ENCODE measurements around the gene GDPD4.

The GDPD4 gene

DNA sequence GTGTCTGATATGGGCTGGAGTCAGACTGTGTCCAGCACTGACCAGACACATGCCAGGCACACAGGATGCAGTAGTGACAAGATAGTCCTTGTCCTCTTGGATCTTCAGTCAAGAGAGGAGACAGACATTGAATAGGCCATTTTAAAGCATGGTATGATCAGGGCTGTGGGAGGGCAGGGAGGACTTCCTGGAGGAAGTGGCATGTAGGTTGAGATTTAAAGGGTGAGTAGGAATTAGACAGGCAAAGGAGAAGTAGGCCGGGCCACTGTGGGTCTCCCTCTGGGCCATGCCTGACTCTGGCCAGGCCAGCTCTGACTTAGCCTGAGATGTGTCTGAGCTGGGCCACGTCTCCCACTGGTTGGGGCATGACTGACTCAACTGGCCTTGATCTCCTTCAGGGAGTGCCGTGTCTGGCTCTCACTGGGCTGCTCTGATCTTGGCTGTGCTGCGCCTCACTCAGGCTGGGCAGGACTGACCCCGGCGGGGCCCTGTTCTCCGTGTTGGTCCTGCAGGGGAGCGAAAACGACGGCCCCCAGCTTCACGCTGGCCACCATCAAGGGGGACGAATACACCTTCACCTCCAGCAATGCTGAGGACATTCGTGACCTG is 102.2 kb downstream of the GDPD4 start:
- Histone ChIP-seq H3K27me3 (ENCODE audit: control insufficient read depth, insufficient read depth, low read length) (no peaks in the 10 kb centered on the region), H3K4me3 (ENCODE audit: low read length) (no peak overlapping the region), H3K27ac (ENCODE audit: low read length) (no peak overlapping the region), H3K9me3 (ENCODE audit: control insufficient read depth, insufficient read depth, low read length) (no peaks in the 10 kb centered on the region), H3K36me3 (ENCODE audit: control insufficient read depth, insufficient read depth, low read length) (no peaks in the 10 kb centered on the region), H3K4me1 (ENCODE audit: control insufficient read depth, insufficient read depth, low read length) (peaks cover 2% of the 10 kb centered on the region; the same call in 1 of the 2 replicates)
- no peak for DNase-seq (ENCODE audit: low read depth, low spot score)
- no CpG with 5 or more reads among the region's 13 CpGs for WGBS (ENCODE audit: insufficient coverage, insufficient read length)

DNA sequence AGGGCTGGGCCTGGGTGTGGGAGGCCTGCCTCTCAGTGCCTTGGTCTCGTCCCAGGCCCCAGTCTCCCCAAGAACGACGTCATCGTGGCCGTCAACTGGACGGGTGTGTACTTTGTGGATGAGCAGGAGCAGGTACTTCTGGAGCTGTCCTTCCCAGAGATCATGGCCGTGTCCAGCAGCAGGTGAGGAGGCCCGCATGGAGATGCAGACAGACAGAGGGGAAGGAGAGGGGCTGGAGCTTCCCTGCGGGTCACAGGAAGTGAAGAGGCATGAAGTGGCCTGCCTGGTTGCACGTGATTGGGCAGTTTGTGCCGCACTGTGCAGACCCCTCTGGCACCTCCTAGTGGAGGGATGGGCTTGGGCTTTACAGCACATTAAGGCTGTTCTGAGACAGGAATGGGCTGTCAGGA is 103.0 kb downstream of the GDPD4 start:
- Histone ChIP-seq H3K27ac (ENCODE audit: low read length) (no peak overlapping the region), H3K9me3 (ENCODE audit: control insufficient read depth, insufficient read depth, low read length) (no peaks in the 10 kb centered on the region), H3K27me3 (ENCODE audit: control insufficient read depth, insufficient read depth, low read length) (no peaks in the 10 kb centered on the region), H3K4me1 (ENCODE audit: control insufficient read depth, insufficient read depth, low read length) (peaks cover 2% of the 10 kb centered on the region; the same call in 1 of the 2 replicates), H3K4me3 (ENCODE audit: low read length) (no peak overlapping the region), H3K36me3 (ENCODE audit: control insufficient read depth, insufficient read depth, low read length) (no peaks in the 10 kb centered on the region)
- WGBS (ENCODE audit: insufficient coverage, insufficient read length) = no CpG with 5 or more reads among the region's 11 CpGs
- DNase-seq (ENCODE audit: low read depth, low spot score) = peak; percentile 48

DNA sequence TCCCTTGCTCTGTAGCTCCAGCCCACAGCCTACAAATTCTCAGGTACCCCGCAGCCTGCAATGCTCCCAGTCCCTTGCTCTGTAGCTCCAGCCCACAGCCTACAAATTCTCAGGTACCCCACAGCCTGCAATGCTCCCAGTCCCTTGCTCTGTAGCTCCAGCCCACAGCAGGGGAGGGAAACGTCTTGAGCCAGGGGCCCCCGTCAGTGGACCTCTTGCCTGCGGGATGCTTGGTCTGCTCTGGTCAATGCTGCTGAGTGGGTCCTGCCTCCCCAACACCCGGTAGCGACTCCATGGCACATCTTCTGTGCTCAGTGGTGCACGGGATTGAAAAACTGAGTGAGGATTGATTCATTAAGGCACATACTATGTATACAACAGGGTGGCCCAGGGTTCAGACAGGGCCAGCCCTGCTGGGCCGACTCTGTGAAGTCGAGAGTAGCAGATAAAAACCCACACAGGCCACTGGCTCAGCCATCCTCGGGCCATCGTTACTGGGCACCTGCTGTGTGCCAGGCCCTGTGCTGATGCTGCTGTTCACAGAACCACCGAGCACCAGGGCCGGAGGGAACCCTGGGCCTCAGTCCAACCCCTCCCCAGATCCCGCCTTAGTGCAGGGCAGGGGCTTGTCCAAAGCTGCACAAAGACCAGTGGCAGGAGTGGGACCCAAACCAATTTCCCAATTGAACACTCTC is 103.7 kb downstream of the GDPD4 start:
- H3K4me3 ChIP-seq (ENCODE audit: low read length) = no peak overlapping the region
- H3K36me3 ChIP-seq (ENCODE audit: control insufficient read depth, insufficient read depth, low read length) = no peaks in the 10 kb centered on the region
- H3K27ac ChIP-seq (ENCODE audit: low read length) = no peak overlapping the region
- whole genome bisulfite sequencing (ENCODE audit: insufficient coverage, insufficient read length) = no CpG with 5 or more reads among the region's 14 CpGs
- H3K9me3 ChIP-seq (ENCODE audit: control insufficient read depth, insufficient read depth, low read length) = no peaks in the 10 kb centered on the region
- peaks cover 2% of the 10 kb centered on the region; the same call in 1 of the 2 replicates for H3K4me1 ChIP-seq (ENCODE audit: control insufficient read depth, insufficient read depth, low read length)
- H3K27me3 ChIP-seq (ENCODE audit: control insufficient read depth, insufficient read depth, low read length) = no peaks in the 10 kb centered on the region
- DNase-seq (ENCODE audit: low read depth, low spot score) = no peak

DNA sequence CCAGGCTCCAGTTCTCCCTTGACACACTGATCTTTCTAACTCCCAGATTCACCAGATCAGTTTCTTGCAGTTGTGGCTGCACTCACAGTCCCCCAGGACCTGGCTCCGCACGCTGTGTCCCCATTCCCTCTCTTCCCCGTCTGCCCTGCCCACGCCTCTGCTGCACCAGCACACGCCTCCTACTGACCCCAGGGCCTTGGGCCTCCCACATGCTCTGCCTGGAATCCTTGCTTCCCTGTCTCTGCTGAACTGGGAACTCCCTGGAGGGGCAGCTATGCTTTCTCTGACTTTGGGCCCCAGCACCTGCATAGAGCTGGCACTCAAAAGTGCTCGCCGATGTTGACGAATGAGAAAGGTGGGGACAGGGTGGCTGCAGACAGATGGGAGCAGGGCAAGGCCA is 104.5 kb downstream of the GDPD4 start:
- no peak for DNase-seq (ENCODE audit: low read depth, low spot score)
- H3K4me3 ChIP-seq (ENCODE audit: low read length) = no peak overlapping the region
- no peaks in the 10 kb centered on the region for H3K27me3 ChIP-seq (ENCODE audit: control insufficient read depth, insufficient read depth, low read length)
- no peaks in the 10 kb centered on the region for H3K9me3 ChIP-seq (ENCODE audit: control insufficient read depth, insufficient read depth, low read length)
- no CpG with 5 or more reads among the region's 8 CpGs for WGBS (ENCODE audit: insufficient coverage, insufficient read length)
- H3K27ac ChIP-seq (ENCODE audit: low read length) = no peak overlapping the region
- H3K36me3 ChIP-seq (ENCODE audit: control insufficient read depth, insufficient read depth, low read length) = no peaks in the 10 kb centered on the region
- peaks cover 4% of the 10 kb centered on the region; the same call in 1 of the 2 replicates for H3K4me1 ChIP-seq (ENCODE audit: control insufficient read depth, insufficient read depth, low read length)

DNA sequence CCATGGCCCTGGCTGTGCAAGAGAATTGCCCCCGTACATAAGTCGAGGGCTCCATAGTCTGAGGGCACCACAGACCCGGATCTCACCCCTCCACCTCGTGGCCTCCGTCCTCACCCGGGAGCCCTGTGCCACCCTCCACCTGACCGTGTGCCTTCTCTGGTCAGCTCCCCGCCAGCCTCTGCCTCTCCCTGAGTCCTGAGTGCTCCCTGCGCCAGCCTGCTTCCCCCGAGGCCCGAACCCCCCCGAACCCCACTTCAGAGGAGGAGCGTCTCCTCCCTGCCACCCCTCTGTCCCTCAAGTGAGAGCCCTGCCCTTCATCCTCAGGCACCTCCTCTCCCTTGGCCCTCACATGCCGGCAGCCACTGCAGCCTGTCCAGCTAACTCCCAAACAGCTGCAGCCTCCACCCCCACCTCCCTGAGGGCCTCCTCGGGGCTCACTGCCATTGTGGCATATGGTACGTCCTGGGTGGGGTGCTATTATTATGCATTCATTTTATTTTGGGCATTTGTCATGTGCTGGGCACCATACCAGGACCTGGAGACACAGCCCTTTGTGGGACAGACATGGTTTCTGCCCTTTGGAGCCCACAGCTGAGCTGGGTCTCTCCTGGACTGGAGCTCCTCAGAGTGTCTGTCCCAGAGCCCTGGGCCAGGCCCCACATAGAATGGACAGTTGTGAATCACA is 106.3 kb downstream of the GDPD4 start:
- Histone ChIP-seq H3K27ac (ENCODE audit: low read length) (no peak overlapping the region), H3K4me1 (ENCODE audit: control insufficient read depth, insufficient read depth, low read length) (peaks cover 4% of the 10 kb centered on the region; the same call in 1 of the 2 replicates), H3K27me3 (ENCODE audit: control insufficient read depth, insufficient read depth, low read length) (no peaks in the 10 kb centered on the region), H3K36me3 (ENCODE audit: control insufficient read depth, insufficient read depth, low read length) (no peaks in the 10 kb centered on the region), H3K9me3 (ENCODE audit: control insufficient read depth, insufficient read depth, low read length) (no peaks in the 10 kb centered on the region), H3K4me3 (ENCODE audit: low read length) (no peak overlapping the region)
- DNase-seq (ENCODE audit: low read depth, low spot score) = no peak
- no CpG with 5 or more reads among the region's 16 CpGs for WGBS (ENCODE audit: insufficient coverage, insufficient read length)

DNA sequence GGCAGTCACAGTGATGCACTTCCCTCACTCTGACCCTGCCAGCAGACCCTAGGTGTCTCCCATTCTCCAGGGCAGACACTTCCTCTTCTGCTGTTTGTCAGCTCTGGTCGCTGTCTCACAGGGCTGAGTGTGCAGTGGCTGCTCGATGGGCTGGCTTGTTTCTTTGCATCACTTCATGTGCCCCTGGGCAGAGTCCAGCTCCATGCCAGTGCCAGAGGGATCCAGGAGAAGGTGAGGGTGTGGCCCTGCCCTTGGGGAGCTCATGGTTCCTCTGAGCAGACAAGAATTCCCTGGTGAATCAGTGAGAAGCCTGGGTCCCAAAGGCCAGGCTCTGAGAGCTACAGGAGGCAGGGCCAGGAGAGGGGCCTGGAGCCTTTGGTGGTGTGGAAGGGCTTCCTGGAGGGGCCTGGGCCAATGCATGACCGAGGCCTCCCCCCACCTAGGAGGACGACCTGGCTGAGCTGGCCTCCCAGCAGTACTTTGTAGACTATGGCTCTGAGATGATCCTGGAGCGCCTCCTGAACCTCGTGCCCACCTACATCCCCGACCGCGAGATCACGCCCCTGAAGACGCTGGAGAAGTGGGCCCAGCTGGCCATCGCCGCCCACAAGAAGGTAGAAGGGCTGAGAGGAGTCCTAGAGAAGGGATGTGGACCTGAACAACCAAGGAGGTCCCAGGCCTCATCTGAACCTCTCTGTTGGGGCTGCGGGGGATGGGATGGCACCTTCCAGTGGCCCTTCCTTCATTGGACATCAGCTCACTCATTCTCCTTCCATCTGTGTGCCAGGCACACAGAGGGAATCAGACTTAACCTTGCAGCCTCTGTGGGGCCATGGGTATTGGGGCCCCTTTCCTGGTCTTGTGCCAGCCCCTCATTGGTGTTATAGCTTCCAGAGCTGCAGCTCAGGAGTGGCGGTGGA is 107.3 kb downstream of the GDPD4 start:
- no peaks in the 10 kb centered on the region for H3K9me3 ChIP-seq (ENCODE audit: control insufficient read depth, insufficient read depth, low read length)
- H3K4me1 ChIP-seq (ENCODE audit: control insufficient read depth, insufficient read depth, low read length) = peaks cover 4% of the 10 kb centered on the region; the same call in 1 of the 2 replicates
- no peak for DNase-seq (ENCODE audit: low read depth, low spot score)
- no peaks in the 10 kb centered on the region for H3K36me3 ChIP-seq (ENCODE audit: control insufficient read depth, insufficient read depth, low read length)
- H3K4me3 ChIP-seq (ENCODE audit: low read length) = no peak overlapping the region
- WGBS (ENCODE audit: insufficient coverage, insufficient read length) = no CpG with 5 or more reads among the region's 15 CpGs
- H3K27me3 ChIP-seq (ENCODE audit: control insufficient read depth, insufficient read depth, low read length) = no peaks in the 10 kb centered on the region
- no peak overlapping the region for H3K27ac ChIP-seq (ENCODE audit: low read length)

DNA sequence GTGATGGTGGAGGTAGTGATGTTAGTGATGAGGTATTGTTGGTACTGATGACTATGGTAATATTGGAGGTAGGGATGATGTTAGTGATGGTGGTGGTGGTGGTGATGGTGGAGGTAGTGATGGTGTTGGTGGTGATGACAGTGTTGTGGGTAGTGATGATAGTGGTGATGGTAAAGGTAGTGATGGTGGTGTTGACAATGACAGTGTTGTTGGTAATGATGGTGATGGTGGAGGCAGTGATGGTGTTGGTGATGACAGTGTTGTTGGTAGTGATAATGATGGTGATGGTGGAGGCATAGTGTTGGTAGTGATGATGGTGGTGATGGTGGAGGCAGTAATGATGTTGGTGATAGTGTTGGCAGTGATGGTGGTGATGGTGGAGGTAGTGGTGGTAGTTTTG is 108.3 kb downstream of the GDPD4 start:
- Histone ChIP-seq H3K27me3 (ENCODE audit: control insufficient read depth, insufficient read depth, low read length) (no peaks in the 10 kb centered on the region), H3K4me3 (ENCODE audit: low read length) (no peak overlapping the region), H3K4me1 (ENCODE audit: control insufficient read depth, insufficient read depth, low read length) (peaks cover 3% of the 10 kb centered on the region; the same call in 1 of the 2 replicates), H3K9me3 (ENCODE audit: control insufficient read depth, insufficient read depth, low read length) (no peaks in the 10 kb centered on the region), H3K36me3 (ENCODE audit: control insufficient read depth, insufficient read depth, low read length) (no peaks in the 10 kb centered on the region), H3K27ac (ENCODE audit: low read length) (no peak overlapping the region)
- no peak for DNase-seq (ENCODE audit: low read depth, low spot score)

DNA sequence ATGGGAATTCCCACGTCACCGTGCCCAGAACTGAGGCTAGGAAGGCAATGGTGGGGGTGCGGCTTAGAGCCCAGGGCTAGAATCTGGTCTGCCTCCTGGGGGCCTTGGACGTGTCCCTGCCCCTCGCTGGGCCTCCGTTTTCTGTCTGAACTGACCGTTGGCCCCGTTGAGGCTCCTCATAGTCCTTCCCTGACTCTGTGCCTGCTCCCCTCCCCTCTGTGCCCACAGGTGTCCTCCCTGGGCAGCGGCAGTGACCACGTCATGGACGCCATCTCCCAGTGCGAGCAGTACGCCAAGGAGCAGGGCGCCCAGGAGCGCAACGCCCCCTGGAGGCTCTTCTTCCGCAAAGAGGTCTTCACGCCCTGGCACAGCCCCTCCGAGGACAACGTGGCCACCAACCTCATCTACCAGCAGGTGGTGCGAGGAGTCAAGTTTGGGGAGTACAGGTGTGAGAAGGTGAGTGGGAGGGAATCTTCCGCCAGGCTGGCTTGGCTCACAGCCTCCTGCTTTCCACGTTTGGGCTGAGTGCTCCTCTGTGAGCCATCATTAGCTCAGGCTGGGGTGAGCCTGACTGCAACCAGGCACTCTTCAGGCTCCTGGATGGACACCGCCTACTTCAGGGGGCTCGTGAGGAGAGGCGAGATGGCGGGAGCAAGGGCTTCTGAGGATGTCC is 109.5 kb downstream of the GDPD4 start:
- no peak overlapping the region for H3K27ac ChIP-seq (ENCODE audit: low read length)
- no peak overlapping the region for H3K4me3 ChIP-seq (ENCODE audit: low read length)
- WGBS (ENCODE audit: insufficient coverage, insufficient read length) = no CpG with 5 or more reads among the region's 27 CpGs
- H3K36me3 ChIP-seq (ENCODE audit: control insufficient read depth, insufficient read depth, low read length) = no peaks in the 10 kb centered on the region
- no peaks in the 10 kb centered on the region for H3K27me3 ChIP-seq (ENCODE audit: control insufficient read depth, insufficient read depth, low read length)
- peaks cover 3% of the 10 kb centered on the region; the same call in 1 of the 2 replicates for H3K4me1 ChIP-seq (ENCODE audit: control insufficient read depth, insufficient read depth, low read length)
- no peak for DNase-seq (ENCODE audit: low read depth, low spot score)
- H3K9me3 ChIP-seq (ENCODE audit: control insufficient read depth, insufficient read depth, low read length) = no peaks in the 10 kb centered on the region

DNA sequence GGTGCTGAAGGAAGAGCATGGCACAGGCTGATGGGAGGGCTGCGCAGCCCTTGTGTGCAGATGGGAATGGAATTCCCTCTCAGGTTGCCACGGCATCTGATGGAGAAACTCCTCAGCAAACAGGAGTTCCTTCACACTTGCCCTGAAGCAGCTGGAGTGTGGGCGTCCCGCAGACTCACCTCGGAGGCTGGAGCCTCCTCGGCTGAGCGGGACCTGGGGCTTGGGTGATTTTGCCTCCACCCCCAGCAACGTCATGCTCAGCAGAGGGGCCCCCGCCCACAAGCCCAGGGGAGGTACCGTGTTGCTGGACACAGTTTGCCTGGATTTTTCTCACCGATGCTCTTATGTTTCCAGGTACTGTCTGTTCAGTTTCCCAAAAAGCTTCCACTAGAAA is 110.1 kb downstream of the GDPD4 start:
- Histone ChIP-seq H3K4me1 (ENCODE audit: control insufficient read depth, insufficient read depth, low read length) (peaks cover 3% of the 10 kb centered on the region; the same call in 1 of the 2 replicates), H3K36me3 (ENCODE audit: control insufficient read depth, insufficient read depth, low read length) (no peaks in the 10 kb centered on the region), H3K27ac (ENCODE audit: low read length) (no peak overlapping the region), H3K27me3 (ENCODE audit: control insufficient read depth, insufficient read depth, low read length) (no peaks in the 10 kb centered on the region), H3K9me3 (ENCODE audit: control insufficient read depth, insufficient read depth, low read length) (no peaks in the 10 kb centered on the region), H3K4me3 (ENCODE audit: low read length) (no peak overlapping the region)
- WGBS (ENCODE audit: insufficient coverage, insufficient read length) = no CpG with 5 or more reads among the region's 11 CpGs
- no peak for DNase-seq (ENCODE audit: low read depth, low spot score)
